Colon (tissue), 2 donors: ENCODE data around the gene BCLAF1.

ENCODE experiments used
- FAIRE-seq: peaks from 2 replicates; lab custom pipeline; 2012; peaks lifted over from hg19 to GRCh38; lab: Jason Lieb, UNC
- donor health status: control.
- donor health status: control.

BCLAF1 gene

GRCh38 chr6:136289579-136290409 lies at the start of gene BCLAF1:
TSS of gene BCLAF1 (minus strand) at chr6:136289846. CDS start at chr6:136279866, 9,980 bp downstream.
- FAIRE-seq: peak; percentile 49

- no peak for FAIRE-seq
Measured at GRCh38 chr6:136338486-136338885, 48.8 kb upstream of the BCLAF1 start.

GRCh38 chr6:136337606-136338005 lies 48.0 kb upstream of the BCLAF1 start:
- FAIRE-seq: no peak

- FAIRE-seq: no peak
Measured at GRCh38 chr6:136337121-136337520, 47.5 kb upstream of the BCLAF1 start.

- FAIRE-seq: no peak
Measured at GRCh38 chr6:136335736-136336363, 46.2 kb upstream of the BCLAF1 start.

GRCh38 chr6:136334853-136335252 lies 45.2 kb upstream of the BCLAF1 start:
- no peak for FAIRE-seq

GRCh38 chr6:136334465-136334846 lies 44.8 kb upstream of the BCLAF1 start:
- FAIRE-seq: no peak

GRCh38 chr6:136333824-136334464 lies 44.3 kb upstream of the BCLAF1 start:
- no peak for FAIRE-seq

GRCh38 chr6:136331461-136331860 lies 41.8 kb upstream of the BCLAF1 start:
- FAIRE-seq: no peak

- no peak for FAIRE-seq
Measured at GRCh38 chr6:136330634-136331033, 41.0 kb upstream of the BCLAF1 start.

GRCh38 chr6:136326038-136326553 lies 36.5 kb upstream of the BCLAF1 start:
- FAIRE-seq: no peak

GRCh38 chr6:136324686-136325380 lies 35.2 kb upstream of the BCLAF1 start:
- FAIRE-seq: no peak

- no peak for FAIRE-seq
Measured at GRCh38 chr6:136323431-136324112, 33.9 kb upstream of the BCLAF1 start.

- no peak for FAIRE-seq
Measured at GRCh38 chr6:136319732-136320131, 30.1 kb upstream of the BCLAF1 start.

- FAIRE-seq: no peak
Measured at GRCh38 chr6:136318676-136319075, 29.0 kb upstream of the BCLAF1 start.

GRCh38 chr6:136317971-136318370 lies 28.3 kb upstream of the BCLAF1 start:
- FAIRE-seq: no peak

GRCh38 chr6:136317021-136317694 lies 27.5 kb upstream of the BCLAF1 start:
- FAIRE-seq: peak; percentile 80

- FAIRE-seq: no peak
Measured at GRCh38 chr6:136315594-136315993, 25.9 kb upstream of the BCLAF1 start.

- FAIRE-seq: no peak
Measured at GRCh38 chr6:136312975-136313374, 23.3 kb upstream of the BCLAF1 start.

- no peak for FAIRE-seq
Measured at GRCh38 chr6:136309729-136310311, 20.2 kb upstream of the BCLAF1 start.

GRCh38 chr6:136309171-136309570 lies 19.5 kb upstream of the BCLAF1 start:
- FAIRE-seq: no peak
